BJ (cell line): ENCODE data around the gene SEMA3D. TPM values are rescaled to one million over a fixed set of nuclear protein-coding genes. Genes with fewer than 3 reads are reported as not detected.

Source experiments
- CTCF ChIA-PET: fragments of 350-600 bp; formaldehyde crosslinking; extraction: SDS; loops from one replicate; lab custom pipeline; 2021; ENCODE audit warnings: antibody characterized with exemption, inconsistent platforms; lab: Yijun Ruan, JAX
- POLR2A ChIA-PET: fragments of 300-600 bp; sonication (Branson Sonifier 250); formaldehyde crosslinking; extraction: SDS; loops from one replicate; lab custom pipeline; 2021; ENCODE audit warnings: antibody characterized with exemption; lab: Charles Lee
- DNase-seq: peaks from one replicate; pipeline ENCODE4 v3.0.0-alpha.2; 2011; ENCODE audit warnings: low read depth
- H3K27me3 ChIP-seq: 2 replicates; pipeline ENCODE4 v1.6.0; 2011; ENCODE audit warnings: low read length; ENCODE audit not compliant: control insufficient read depth, insufficient read depth
- H3K36me3 ChIP-seq: 2 replicates; pipeline ENCODE4 v1.5.1; 2011; ENCODE audit warnings: low read length; ENCODE audit not compliant: control insufficient read depth, insufficient read depth
- H3K4me3 ChIP-seq: 2 replicates; pipeline ENCODE4 v1.5.1; 2011; ENCODE audit warnings: low read depth, mild to moderate bottlenecking, control low read depth, low read length
- CTCF ChIP-seq: IDR thresholded peaks from 2 replicates; pipeline ENCODE4 v1.5.1; 2011; ENCODE audit warnings: low read depth, mild to moderate bottlenecking, control low read depth, inconsistent platforms, low read length, moderate library complexity; ENCODE audit not compliant: insufficient read depth
- polyA plus RNA-seq: library from polyadenylated mRNA; depleted of rRNA; stranded (reverse); fragments of >200 nt; gene quantifications from 2 replicates; pipeline ENCODE4 v1.2.3, GENCODE V29; 2011

Gene SEMA3D
- polyA plus RNA-seq, 1 experiment, result 19.9 TPM

GRCh38 chr7:84946549-84946948 lies 240.3 kb downstream of the SEMA3D start:
- ChIA-PET POLR2A (interaction anchor here (0.6 kb wide), 1 partner anchor 336 kb away, joined by 3 read pairs; no protein-coding TSS in a partner anchor), CTCF (no interaction called here)
- no peak overlapping the region for H3K4me3 ChIP-seq
- no peaks in the 10 kb centered on the region for H3K27me3 ChIP-seq
- no peak for DNase-seq
- no peak for TF ChIP-seq CTCF
- no peaks in the 10 kb centered on the region for H3K36me3 ChIP-seq
